ENCODE data around the gene ATG2B. TPM values are rescaled to one million over a fixed set of nuclear protein-coding genes. Genes with fewer than 3 reads are reported as not detected.
A peak's percentile ranks its signal among the peaks of the same experiment; 100 is the strongest.

The ATG2B gene
- polyA plus RNA-seq, 2 of the 4 experiments (the other 2 are of a cell fraction) = 7.1 to 17.0 TPM

- CTCF ChIA-PET = interaction anchor here (0.7 to 18.7 kb wide), 27 partner anchors 11 to 718 kb away, joined by 3 to 486 read pairs (median 8); partner anchors contain the start of genes BDKRB1 and BDKRB2
- FAIRE-seq = no peak
Observed at GRCh38 chr14:96274543-96274942, 88.6 kb downstream of the ATG2B start.

GRCh38 chr14:96274122-96274521, 89.0 kb downstream of the ATG2B start:
- no peak for TF ChIP-seq KDM1A (IDR thresholded peaks at IDR 0.05; ENCODE audit: low read depth)
- TF ChIP-seq SREBF2 (IDR thresholded peaks at IDR 0.05) = no peak
- TF ChIP-seq ZNF302 (CRISPR knock-in tag; IDR thresholded peaks at IDR 0.05) = no peak
- TF ChIP-seq FOSB (CRISPR knock-in tag; IDR thresholded peaks at IDR 0.05) = no peak
- no peak for TF ChIP-seq NR3C1 (IDR thresholded peaks at IDR 0.05)
- no peak for TF ChIP-seq HES2 (IDR thresholded peaks at IDR 0.05)
- TF ChIP-seq MAFK (IDR thresholded peaks at IDR 0.05; ENCODE audit: partially characterized antibody) = no peak
- no peak for TF ChIP-seq E2F6 (IDR thresholded peaks at IDR 0.05; ENCODE audit: borderline replicate concordance, low read depth)
- FAIRE-seq = no peak
- no peak for DNase-seq (ENCODE audit: low read depth in 1 of 2, low spot score in 1 of 2)
- Histone ChIP-seq H3K4me2 (no peak overlapping the region), H3K4me1 (peaks cover 38% of the 10 kb centered on the region), H3K27ac (peak overlapping the region; percentile 69 to 92), H3K9me3 (peaks cover 39% of the 10 kb centered on the region), H3K4me3 (no peak overlapping the region)
- 89% methylated on average over 5 of the region's 5 CpGs for WGBS (ENCODE audit: missing lambda C conversion rate)
- ATAC-seq = no peak
- POLR2A ChIA-PET = no interaction called here
- CTCF ChIA-PET = interaction anchor here (1.8 to 18.7 kb wide), 11 partner anchors 11 to 275 kb away, joined by 8 to 486 read pairs (median 18); partner anchors contain the start of genes BDKRB1 and BDKRB2

More at GRCh38 chr14:96274543-96274942, 88.6 kb downstream of the ATG2B start:
- DNase-seq (ENCODE audit: low read depth in 1 of 2, low spot score in 1 of 2) (no peak), ATAC-seq (peak in 1 of 2 experiments; percentile 19; a peak in 2 of 6 replicates)
- POLR2A ChIA-PET = no interaction called here
- Histone ChIP-seq H3K9me3 (peaks cover 39% of the 10 kb centered on the region), H3K27ac (peak overlapping the region; percentile 69 to 92), H3K4me3 (no peak overlapping the region), H3K4me2 (peak overlapping the region; percentile 40; the same call in 1 of the 3 replicates), H3K4me1 (peaks cover 37% of the 10 kb centered on the region)
- TF ChIP-seq, protein P1, sequence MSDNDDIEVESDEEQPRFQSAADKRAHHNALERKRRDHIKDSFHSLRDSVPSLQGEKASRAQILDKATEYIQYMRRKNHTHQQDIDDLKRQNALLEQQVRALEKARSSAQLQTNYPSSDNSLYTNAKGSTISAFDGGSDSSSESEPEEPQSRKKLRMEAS (IDR thresholded peaks at IDR 0.05) = no peak
- TF ChIP-seq RAD21 (conservative IDR thresholded peaks at IDR 0.05 in 1 of 2, IDR thresholded peaks at IDR 0.05 in 1 of 2) (no peak), CTCF (IDR thresholded peaks at IDR 0.05) (no peak)
- WGBS (ENCODE audit: missing lambda C conversion rate) = 76% methylated on average over 6 of the region's 6 CpGs

DNA sequence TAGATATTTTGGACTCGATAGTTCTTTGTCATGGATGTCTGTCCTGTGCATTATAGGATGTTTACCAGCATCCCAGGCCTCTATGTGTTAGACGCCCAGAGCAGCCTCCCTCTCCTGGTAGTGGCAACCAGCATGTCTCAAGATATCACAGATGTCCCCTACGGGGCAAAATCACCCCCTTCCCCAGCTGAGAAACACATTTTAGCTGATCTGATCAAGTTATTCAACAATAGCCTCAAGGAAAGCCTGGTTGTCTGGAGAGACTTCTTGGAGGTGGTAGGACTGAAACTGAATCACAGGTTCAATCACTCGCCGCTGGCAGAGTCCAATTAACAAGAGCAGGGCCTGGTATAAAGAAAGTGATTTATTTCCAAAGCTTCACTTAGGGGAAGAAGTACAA, 89.5 kb downstream of the ATG2B start:
- peaks cover 43% of the 10 kb centered on the region for H3K4me1 ChIP-seq
- FAIRE-seq (no peak), ATAC-seq (no peak), DNase-seq (ENCODE audit: low read depth in 1 of 2, low spot score in 1 of 2) (no peak)
- ChIA-PET CTCF (interaction anchor here (1.8 to 18.7 kb wide), 9 partner anchors 12 to 275 kb away, joined by 8 to 486 read pairs (median 42); partner anchors contain the start of genes BDKRB1 and BDKRB2), POLR2A (no interaction called here)
- WGBS (ENCODE audit: missing lambda C conversion rate) = 88% methylated on average over 5 of the region's 5 CpGs
- H3K27ac ChIP-seq = peak overlapping the region; percentile 69 to 92; a peak in 5 of 6 replicates
- no peak overlapping the region for H3K4me3 ChIP-seq
- peak overlapping the region; percentile 30; the same call in 2 of the 3 replicates for H3K4me2 ChIP-seq
- H3K9me3 ChIP-seq = peaks cover 36% of the 10 kb centered on the region
- TF ChIP-seq POLR2A (IDR thresholded peaks at IDR 0.05; ENCODE audit: low read length) (no peak), NFE2L2 (conservative IDR thresholded peaks at IDR 0.05; ENCODE audit: low read length) (no peak), ATOH8 (CRISPR knock-in tag; IDR thresholded peaks at IDR 0.05; ENCODE audit: low read depth) (no peak), SREBF2 (IDR thresholded peaks at IDR 0.05) (no peak), FOSL2 (IDR thresholded peaks at IDR 0.05) (no peak), FOSL2 (CRISPR knock-in tag; IDR thresholded peaks at IDR 0.05) (no peak), POLR2AphosphoS2 (conservative IDR thresholded peaks at IDR 0.05; ENCODE audit: low read length) (no peak), HEYL (CRISPR knock-in tag; IDR thresholded peaks at IDR 0.05) (no peak), CTCF (IDR thresholded peaks at IDR 0.05) (no peak), CEBPB (IDR thresholded peaks at IDR 0.05) (no peak), HOXA7 (CRISPR knock-in tag; IDR thresholded peaks at IDR 0.05) (no peak)
- TF ChIP-seq, protein P2, sequence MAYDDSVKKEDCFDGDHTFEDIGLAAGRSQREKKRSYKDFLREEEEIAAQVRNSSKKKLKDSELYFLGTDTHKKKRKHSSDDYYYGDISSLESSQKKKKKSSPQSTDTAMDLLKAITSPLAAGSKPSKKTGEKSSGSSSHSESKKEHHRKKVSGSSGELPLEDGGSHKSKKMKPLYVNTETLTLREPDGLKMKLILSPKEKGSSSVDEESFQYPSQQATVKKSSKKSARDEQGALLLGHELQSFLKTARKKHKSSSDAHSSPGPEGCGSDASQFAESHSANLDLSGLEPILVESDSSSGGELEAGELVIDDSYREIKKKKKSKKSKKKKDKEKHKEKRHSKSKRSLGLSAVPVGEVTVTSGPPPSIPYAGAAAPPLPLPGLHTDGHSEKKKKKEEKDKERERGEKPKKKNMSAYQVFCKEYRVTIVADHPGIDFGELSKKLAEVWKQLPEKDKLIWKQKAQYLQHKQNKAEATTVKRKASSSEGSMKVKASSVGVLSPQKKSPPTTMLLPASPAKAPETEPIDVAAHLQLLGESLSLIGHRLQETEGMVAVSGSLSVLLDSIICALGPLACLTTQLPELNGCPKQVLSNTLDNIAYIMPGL (CRISPR knock-in tag; IDR thresholded peaks at IDR 0.05; ENCODE audit: borderline replicate concordance) = no peak
